Brain pericyte (primary cell): Measurements from ENCODE around the gene ELK3.

Source experiments
- DNase-seq: peaks from one replicate; pipeline ENCODE4 v3.0.0-alpha.2; 2012; ENCODE audit warnings: low read depth, low spot score

The ELK3 gene

GRCh38 chr12:96234591-96235483, 40.7 kb downstream of the ELK3 start:
- no peak for DNase-seq

GRCh38 chr12:96235484-96235826, 41.3 kb downstream of the ELK3 start:
- DNase-seq: no peak

- no peak for DNase-seq
Observed at GRCh38 chr12:96236221-96236822, 42.1 kb downstream of the ELK3 start.

- DNase-seq: no peak
Observed at GRCh38 chr12:96237035-96237434, 42.9 kb downstream of the ELK3 start.

- DNase-seq: peak; percentile 74
Observed at GRCh38 chr12:96237465-96238077, 43.4 kb downstream of the ELK3 start.

- DNase-seq: no peak
Observed at GRCh38 chr12:96238336-96239047, 44.3 kb downstream of the ELK3 start.

- no peak for DNase-seq
Observed at GRCh38 chr12:96239711-96240635, 45.8 kb downstream of the ELK3 start.

- DNase-seq: no peak
Observed at GRCh38 chr12:96240656-96241055, 46.5 kb downstream of the ELK3 start.

GRCh38 chr12:96241431-96241830, 47.3 kb downstream of the ELK3 start:
- no peak for DNase-seq

- DNase-seq: no peak
Observed at GRCh38 chr12:96241846-96242256, 47.7 kb downstream of the ELK3 start.

GRCh38 chr12:96242597-96242996, 48.4 kb downstream of the ELK3 start:
- DNase-seq: no peak

GRCh38 chr12:96244826-96245225, 50.7 kb downstream of the ELK3 start:
- no peak for DNase-seq

- no peak for DNase-seq
Observed at GRCh38 chr12:96246926-96247505, 52.8 kb downstream of the ELK3 start.

- DNase-seq: no peak
Observed at GRCh38 chr12:96247563-96247962, 53.4 kb downstream of the ELK3 start.

- no peak for DNase-seq
Observed at GRCh38 chr12:96248136-96248931, 54.2 kb downstream of the ELK3 start.

GRCh38 chr12:96249196-96250118, 55.3 kb downstream of the ELK3 start:
- DNase-seq: no peak

GRCh38 chr12:96250119-96250685, 56.0 kb downstream of the ELK3 start:
- DNase-seq: no peak

GRCh38 chr12:96255077-96255476, 60.9 kb downstream of the ELK3 start:
- peak; percentile 70 for DNase-seq
